H54 (cell line): Measurements from ENCODE around the gene SMARCA4.
"Not testable (repeated sequence)": the region's sequence is repeated elsewhere in the genome, so short reads cannot be mapped to it uniquely, and the experiment has no call there.

Source experiments
- DNase-seq: peaks from one replicate; pipeline ENCODE4 v3.0.0; 2011; ENCODE audit warnings: low spot score, mixed read lengths; ENCODE audit not compliant: insufficient read length
- FAIRE-seq: peaks from 3 replicates; lab custom pipeline; 2011; peaks lifted over from hg19 to GRCh38; lab: Jason Lieb, UNC
- POLR2A ChIP-seq: IDR thresholded peaks from 2 replicates; pipeline ENCODE4 v1.6.1; 2011; ENCODE audit warnings: low read depth, mild to moderate bottlenecking, low read length

The SMARCA4 gene

GRCh38 chr19:11087870-11088505 is 127.2 kb downstream of the SMARCA4 start:
- no peak for FAIRE-seq
- no peak for TF ChIP-seq POLR2A
- no peak for DNase-seq

GRCh38 chr19:11088506-11089253 is 127.8 kb downstream of the SMARCA4 start:
- no peak for FAIRE-seq
- no peak for TF ChIP-seq POLR2A
- DNase-seq = no peak

GRCh38 chr19:11089254-11090013 is 128.6 kb downstream of the SMARCA4 start, which contains the start of gene LDLR:
Gene LDLR (plus strand): TSS chr19:11089463. CDS start chr19:11089549, 86 bp downstream.
- DNase-seq (peak; percentile 59), FAIRE-seq (peak; percentile 71)
- peak; percentile 94 for TF ChIP-seq POLR2A

GRCh38 chr19:11090014-11090263 is 129.1 kb downstream of the SMARCA4 start:
- not testable (repeated sequence) for DNase-seq, FAIRE-seq

- FAIRE-seq = no peak
- peak; percentile 58 for TF ChIP-seq POLR2A
- DNase-seq = peak; percentile 69
These were observed 129.6 kb downstream of the SMARCA4 start for GRCh38 chr19:11090264-11090996.

- no peak for FAIRE-seq
- no peak for DNase-seq
- TF ChIP-seq POLR2A = no peak
These were observed 130.3 kb downstream of the SMARCA4 start for GRCh38 chr19:11090997-11091702.

- DNase-seq = peak; percentile 49
- TF ChIP-seq POLR2A = no peak
- FAIRE-seq = peak; percentile 58
These were observed 130.9 kb downstream of the SMARCA4 start for GRCh38 chr19:11091703-11092153.

GRCh38 chr19:11092181-11092538 is 131.3 kb downstream of the SMARCA4 start:
- no peak for DNase-seq

GRCh38 chr19:11093689-11094238 is 132.9 kb downstream of the SMARCA4 start:
- no peak for TF ChIP-seq POLR2A
- no peak for DNase-seq
- no peak for FAIRE-seq

More at GRCh38 chr19:11092181-11092538, 131.3 kb downstream of the SMARCA4 start:
- TF ChIP-seq POLR2A = no peak
- no peak for FAIRE-seq

- FAIRE-seq (no peak), DNase-seq (no peak)
- TF ChIP-seq POLR2A = no peak
These were observed 133.7 kb downstream of the SMARCA4 start for GRCh38 chr19:11094520-11094894.

- no peak for FAIRE-seq
- no peak for TF ChIP-seq POLR2A
- DNase-seq = no peak
These were observed 135.5 kb downstream of the SMARCA4 start for GRCh38 chr19:11096210-11096841.

- not testable (repeated sequence) for DNase-seq, FAIRE-seq
These were observed 136.5 kb downstream of the SMARCA4 start for GRCh38 chr19:11097367-11097766.

- TF ChIP-seq POLR2A = no peak
- FAIRE-seq (no peak), DNase-seq (no peak)
These were observed 137.5 kb downstream of the SMARCA4 start for GRCh38 chr19:11098327-11098726.
